Astrocyte (in vitro differentiated cells and primary cell): ENCODE data around the gene ZNF618. TPM values are rescaled to one million over a fixed set of nuclear protein-coding genes. Genes with fewer than 3 reads are reported as not detected.

Source experiments
- DNase-seq: peaks from one replicate; pipeline ENCODE4 v3.0.0-alpha.2; 2010; ENCODE audit warnings: low read depth
- FAIRE-seq: peaks from 2 replicates; lab custom pipeline; 2011; peaks lifted over from hg19 to GRCh38; lab: Jason Lieb, UNC
- H2AFZ ChIP-seq: 2 replicates; pipeline ENCODE4 v1.6.0; 2012; ENCODE audit warnings: low read depth, low read length, inconsistent platforms
- H3K27ac ChIP-seq: 2 replicates; pipeline ENCODE4 v1.5.1; 2011; ENCODE audit warnings: low read depth, low read length, inconsistent platforms
- H3K27me3 ChIP-seq: 2 replicates; pipeline ENCODE4 v1.6.0; 2011; ENCODE audit warnings: low read length, inconsistent platforms; ENCODE audit not compliant: insufficient read depth
- H3K36me3 ChIP-seq: 2 replicates; pipeline ENCODE4 v1.5.1; 2011; ENCODE audit warnings: low read length, inconsistent platforms; ENCODE audit not compliant: insufficient read depth
- H3K4me1 ChIP-seq: 2 replicates; pipeline ENCODE4 v1.5.1; 2011; ENCODE audit warnings: low read length, inconsistent platforms; ENCODE audit not compliant: insufficient read depth
- H3K4me2 ChIP-seq: 2 replicates; pipeline ENCODE4 v1.6.0; 2012; ENCODE audit warnings: low read length, inconsistent platforms
- H3K4me3 ChIP-seq: 2 replicates; pipeline ENCODE4 v1.5.1; 2011; ENCODE audit warnings: low read depth, mild to moderate bottlenecking, low read length, inconsistent platforms; ENCODE audit not compliant: insufficient read depth
- H3K79me2 ChIP-seq: 2 replicates; pipeline ENCODE4 v1.6.0; 2012; ENCODE audit warnings: mild to moderate bottlenecking, low read length, inconsistent platforms; ENCODE audit not compliant: insufficient read depth
- H3K9ac ChIP-seq: 2 replicates; pipeline ENCODE4 v1.6.0; 2012; ENCODE audit warnings: mild to moderate bottlenecking, low read length, inconsistent platforms
- H3K9me3 ChIP-seq: 2 replicates; pipeline ENCODE4 v1.5.1; 2012; ENCODE audit warnings: low read depth, mild to moderate bottlenecking, low read length, inconsistent platforms; ENCODE audit not compliant: insufficient read depth
- H4K20me1 ChIP-seq: 2 replicates; pipeline ENCODE4 v1.6.0; 2012; ENCODE audit warnings: low read length, inconsistent platforms; ENCODE audit not compliant: insufficient read depth
- H3K27ac Mint-ChIP-seq: one replicate; pipeline ENCODE4 v1.8.0; 2021; ENCODE audit warnings: mild to moderate bottlenecking, mixed read lengths; ENCODE audit not compliant: unreplicated experiment
- H3K27me3 Mint-ChIP-seq: one replicate; pipeline ENCODE4 v1.8.0; 2021; ENCODE audit warnings: low read depth, mixed read lengths; ENCODE audit not compliant: unreplicated experiment
- H3K36me3 Mint-ChIP-seq: one replicate; pipeline ENCODE4 v1.8.0; 2021; ENCODE audit warnings: low read depth, mixed read lengths; ENCODE audit not compliant: unreplicated experiment
- H3K4me1 Mint-ChIP-seq: one replicate; pipeline ENCODE4 v1.8.0; 2021; ENCODE audit warnings: low read depth, mixed read lengths; ENCODE audit not compliant: unreplicated experiment
- H3K4me3 Mint-ChIP-seq: one replicate; pipeline ENCODE4 v1.8.0; 2021; ENCODE audit warnings: mild to moderate bottlenecking, moderate library complexity, mixed read lengths; ENCODE audit not compliant: unreplicated experiment
- H3K9me3 Mint-ChIP-seq: one replicate; pipeline ENCODE4 v1.8.0; 2021; ENCODE audit warnings: mild to moderate bottlenecking, mixed read lengths; ENCODE audit not compliant: unreplicated experiment
- CTCF ChIP-seq: IDR thresholded peaks from 2 replicates; pipeline ENCODE4 v1.5.1; 2011; ENCODE audit warnings: low read depth, mild to moderate bottlenecking, inconsistent platforms, low read length, moderate library complexity; ENCODE audit not compliant: insufficient read depth
- EZH2 ChIP-seq: IDR thresholded peaks from 2 replicates; pipeline ENCODE4 v1.6.1; 2012; ENCODE audit warnings: mild to moderate bottlenecking, low read length, inconsistent platforms; ENCODE audit not compliant: insufficient read depth
- total RNA-seq: library from RNA; stranded (reverse); gene quantifications from 2 replicates; pipeline ENCODE4 v1.2.1, GENCODE V29; 2021

The ZNF618 gene
- total RNA-seq, 1 donor from 2014 or later = 30.1 TPM

GRCh38 chr9:114002986-114003350, 126.9 kb downstream of the ZNF618 start:
- DNase-seq (no peak), FAIRE-seq (no peak)
- H3K4me2 ChIP-seq = peak overlapping the region; percentile 2

DNA sequence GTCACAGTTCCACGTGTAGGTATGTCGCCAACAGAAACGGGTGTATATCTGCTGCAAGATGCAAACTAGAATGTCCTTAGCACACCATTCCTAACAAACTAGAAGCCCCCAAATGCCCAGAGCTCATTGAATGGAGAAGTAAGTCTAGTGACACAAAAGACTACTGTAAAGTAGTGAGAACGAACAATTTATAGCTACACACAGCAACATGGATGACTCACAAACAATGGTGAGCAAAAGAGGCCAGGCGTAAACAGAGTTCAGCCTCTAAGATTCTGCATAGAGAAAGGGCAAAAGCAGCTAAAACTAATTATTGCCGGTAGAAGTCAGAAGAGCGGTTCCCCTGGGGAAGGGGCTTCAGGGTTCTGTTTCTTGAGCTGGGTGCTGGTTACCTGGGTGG, 127.2 kb downstream of the ZNF618 start:
- Histone ChIP-seq H3K4me1 (peaks cover 12% of the 10 kb centered on the region), H3K4me2 (peak overlapping the region; percentile 2), H2AFZ (no peak overlapping the region), H3K79me2 (no peaks in the 10 kb centered on the region), H3K27ac (no peak overlapping the region), H3K27me3 (no peaks in the 10 kb centered on the region), H3K9ac (no peak overlapping the region), H4K20me1 (peaks cover 30% of the 10 kb centered on the region), H3K4me3 (no peak overlapping the region), H3K9me3 (peaks cover 4% of the 10 kb centered on the region), H3K36me3 (peaks cover 14% of the 10 kb centered on the region)
- FAIRE-seq (no peak), DNase-seq (peak; percentile 34)
- Mint-ChIP-seq H3K4me1 (peaks cover 16% of the 10 kb centered on the region), H3K4me3 (no peak overlapping the region), H3K27me3 (no peaks in the 10 kb centered on the region), H3K9me3 (no peaks in the 10 kb centered on the region), H3K36me3 (peaks cover 17% of the 10 kb centered on the region), H3K27ac (no peak overlapping the region)
- TF ChIP-seq CTCF (no peak), EZH2 (no peak)

More at GRCh38 chr9:114002986-114003350, 126.9 kb downstream of the ZNF618 start:
- no peaks in the 10 kb centered on the region for H3K79me2 ChIP-seq
- no peak for TF ChIP-seq EZH2
- TF ChIP-seq CTCF = no peak
- Mint-ChIP-seq H3K27ac (no peak overlapping the region), H3K9me3 (no peaks in the 10 kb centered on the region), H3K4me1 (peaks cover 16% of the 10 kb centered on the region), H3K36me3 (peaks cover 17% of the 10 kb centered on the region), H3K27me3 (no peaks in the 10 kb centered on the region), H3K4me3 (no peak overlapping the region)
- H3K27me3 ChIP-seq = no peaks in the 10 kb centered on the region
- peaks cover 4% of the 10 kb centered on the region for H3K9me3 ChIP-seq
- peaks cover 12% of the 10 kb centered on the region for H3K4me1 ChIP-seq
- H3K27ac ChIP-seq = no peak overlapping the region
- H3K36me3 ChIP-seq = peaks cover 14% of the 10 kb centered on the region
- no peak overlapping the region for H2AFZ ChIP-seq
- H4K20me1 ChIP-seq = peaks cover 34% of the 10 kb centered on the region
- H3K9ac ChIP-seq = no peak overlapping the region
- H3K4me3 ChIP-seq = no peak overlapping the region

DNA sequence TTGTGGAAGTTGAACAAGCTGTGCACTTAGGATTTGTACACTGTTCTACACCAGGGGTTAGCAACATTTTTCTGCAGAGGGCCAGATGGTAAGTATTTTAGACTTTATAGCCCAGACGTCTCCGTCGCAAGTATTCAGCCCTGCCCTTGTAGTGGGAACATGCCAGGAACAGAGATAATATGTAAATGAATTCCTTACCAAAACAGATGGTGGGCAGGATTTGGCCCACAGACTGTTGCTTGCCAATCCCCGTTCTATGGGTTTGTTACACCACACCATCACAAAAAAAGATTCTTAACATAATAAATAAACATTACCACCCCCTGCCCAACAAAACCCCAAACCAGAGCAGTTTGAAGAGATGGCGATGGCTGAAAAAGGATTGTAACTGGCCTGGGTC, 127.6 kb downstream of the ZNF618 start:
- Histone ChIP-seq H3K4me3 (no peak overlapping the region), H3K27ac (no peak overlapping the region), H3K9me3 (peaks cover 4% of the 10 kb centered on the region), H2AFZ (no peak overlapping the region), H3K4me2 (peak overlapping the region; percentile 2), H3K27me3 (no peaks in the 10 kb centered on the region), H3K4me1 (peaks cover 12% of the 10 kb centered on the region), H3K79me2 (no peaks in the 10 kb centered on the region), H3K36me3 (peaks cover 14% of the 10 kb centered on the region), H4K20me1 (peaks cover 28% of the 10 kb centered on the region), H3K9ac (no peak overlapping the region)
- peaks cover 20% of the 10 kb centered on the region for H3K36me3 Mint-ChIP-seq
- peaks cover 16% of the 10 kb centered on the region for H3K4me1 Mint-ChIP-seq
- no peaks in the 10 kb centered on the region for H3K27me3 Mint-ChIP-seq
- H3K4me3 Mint-ChIP-seq = no peak overlapping the region
- H3K27ac Mint-ChIP-seq = no peak overlapping the region
- peak; percentile 55 for DNase-seq
- FAIRE-seq = no peak
- no peaks in the 10 kb centered on the region for H3K9me3 Mint-ChIP-seq
- TF ChIP-seq EZH2 (no peak), CTCF (no peak)
